B cell (primary cell): Measurements from ENCODE around the gene PELI1. TPM values are rescaled to one million over a fixed set of nuclear protein-coding genes. Genes with fewer than 3 reads are reported as not detected.

Source experiments
- ATAC-seq: fragments of 200-7000 bp; cut with Tn5 transposase; one replicate; pipeline ENCODE4 v1.10.0; 2021; ENCODE audit warnings: low read depth, mild to moderate bottlenecking, moderate number of reproducible peaks, moderate library complexity
- CTCF ChIA-PET: fragments of 350-600 bp; sonication (Branson Sonifier 250); formaldehyde crosslinking; loops from one replicate; lab custom pipeline; 2021; ENCODE audit warnings: antibody characterized with exemption, inconsistent platforms; lab: Charles Lee
- POLR2A ChIA-PET: fragments of 350-600 bp; sonication (Branson Sonifier 250); formaldehyde crosslinking; loops from one replicate; lab custom pipeline; 2021; ENCODE audit warnings: antibody characterized with exemption; lab: Charles Lee
- DNase-seq: peaks from one replicate; pipeline ENCODE4 v3.0.0; 2013
- H2AFZ ChIP-seq: 2 replicates; pipeline ENCODE4 v1.6.1; 2012; ENCODE audit warnings: mild to moderate bottlenecking, low read depth, low read length; ENCODE audit not compliant: insufficient read depth, poor library complexity, severe bottlenecking
- H3K27ac ChIP-seq, 2 donors: 1 replicate in 1 of 2; 2 replicates in 1 of 2; pipeline ENCODE4 v1.5.1; 2012 to 2013; ENCODE audit warnings: low read length in 2 of 2, mild to moderate bottlenecking in 2 of 2, moderate library complexity in 1 of 2
- H3K27me3 ChIP-seq, 4 experiments: fragments of 200-600 bp in 1 of 4; sonication (generic) in 1 of 4; replicated peaks in 1 of 4; 1 replicate in 2 of 4; 2 replicates in 2 of 4; pipeline versions ENCODE4 v1.6.1 to v1.7.0; 2013 to 2016; ENCODE audit warnings: low read length in 3 of 4, mild to moderate bottlenecking in 2 of 4, mixed read lengths in 1 of 4, moderate library complexity in 1 of 4; ENCODE audit not compliant: insufficient read depth in 4 of 4, control insufficient read depth in 3 of 4; ENCODE audit errors: control extremely low read depth in 1 of 4
- H3K36me3 ChIP-seq, 2 experiments: replicated peaks in 1 of 2; 1 replicate in 1 of 2; 2 replicates in 1 of 2; pipeline versions ENCODE4 v1.6.1 to v1.7.1; 2013; ENCODE audit warnings: low read length in 1 of 2; ENCODE audit not compliant: insufficient read depth in 2 of 2, control insufficient read depth in 1 of 2; ENCODE audit errors: control extremely low read depth in 1 of 2, extremely low read depth in 1 of 2
- H3K4me1 ChIP-seq, 2 donors: fragments of 200-600 bp in 1 of 2; sonication (generic) in 1 of 2; 1 replicate in 1 of 2; 2 replicates in 1 of 2; pipeline versions ENCODE4 v1.5.1 to v1.6.1; 2013 to 2017; ENCODE audit warnings: low read length in 2 of 2; ENCODE audit not compliant: control insufficient read depth in 2 of 2, insufficient read depth in 2 of 2
- H3K4me2 ChIP-seq: replicated peaks from 2 replicates; pipeline ENCODE3; 2012; ENCODE audit warnings: mild to moderate bottlenecking, low read depth, low read length; ENCODE audit not compliant: poor library complexity, severe bottlenecking
- H3K4me3 ChIP-seq, 5 experiments: fragments of 200-600 bp in 1 of 5; sonication (generic) in 1 of 5; 1 replicate in 3 of 5; 2 replicates in 2 of 5; pipeline versions ENCODE4 v1.5.1 to v1.7.0; 2011 to 2016; ENCODE audit warnings: low read length in 4 of 5, mild to moderate bottlenecking in 4 of 5, low read depth in 2 of 5, control low read depth in 1 of 5, moderate library complexity in 1 of 5; ENCODE audit not compliant: insufficient read depth in 1 of 5; ENCODE audit errors: control extremely low read depth in 1 of 5, extremely low read depth in 1 of 5
- H3K79me2 ChIP-seq: fragments of 200-600 bp; sonication (generic); one replicate; pipeline ENCODE4 v1.6.0; 2016; ENCODE audit warnings: low read length; ENCODE audit not compliant: control insufficient read depth, insufficient read depth
- H3K9ac ChIP-seq: fragments of 200-600 bp; sonication (generic); 2 replicates; pipeline ENCODE4 v1.6.1; 2017; ENCODE audit warnings: mild to moderate bottlenecking, low read length, moderate library complexity
- H3K9me3 ChIP-seq, 3 donors: one replicate each; pipeline versions ENCODE4 v1.6.1 to v1.7.1; 2013; ENCODE audit warnings: low read length in 2 of 3; ENCODE audit not compliant: control insufficient read depth in 2 of 3, insufficient read depth in 1 of 3; ENCODE audit errors: control extremely low read depth in 1 of 3
- H4K20me1 ChIP-seq: 2 replicates; pipeline ENCODE4 v1.6.0; 2012; ENCODE audit warnings: mild to moderate bottlenecking, low read length; ENCODE audit not compliant: insufficient read depth, control insufficient read depth, poor library complexity, severe bottlenecking
- H3K27ac Mint-ChIP-seq: one replicate; pipeline ENCODE4 v1.8.0; 2021; ENCODE audit warnings: mixed read lengths
- H3K27me3 Mint-ChIP-seq: one replicate; pipeline ENCODE4 v1.8.0; 2021; ENCODE audit warnings: mixed read lengths
- H3K4me1 Mint-ChIP-seq: one replicate; pipeline ENCODE4 v1.8.0; 2021; ENCODE audit warnings: mixed read lengths
- H3K4me3 Mint-ChIP-seq: one replicate; pipeline ENCODE4 v1.8.0; 2021; ENCODE audit warnings: mixed read lengths
- H3K9me3 Mint-ChIP-seq: one replicate; pipeline ENCODE4 v1.8.0; 2022; ENCODE audit warnings: mixed read lengths; ENCODE audit not compliant: insufficient read depth
- EZH2 ChIP-seq: IDR thresholded peaks from 2 replicates; pipeline ENCODE4 v1.6.1; 2012; ENCODE audit warnings: borderline replicate concordance, low read depth, mild to moderate bottlenecking, moderate library complexity, low read length; ENCODE audit not compliant: insufficient read depth, poor library complexity, severe bottlenecking
- WGBS: methylation state at CpG from one replicate; pipeline ENCODE4 v1.1.5; 2013; ENCODE audit warnings: missing lambda C conversion rate; ENCODE audit not compliant: insufficient coverage; 5-methylcytosine and 5-hydroxymethylcytosine counted together
- intact Hi-C: fragments of 100-400 bp; cut with micrococcal nuclease; formaldehyde crosslinking; loops from one replicate; pipeline ENCODE4 v1.10.0; 2022
- polyA plus RNA-seq: library from polyadenylated mRNA; depleted of rRNA; stranded (reverse); fragments of >200 nt; gene quantifications from 2 replicates; pipeline ENCODE4 v1.2.3, GENCODE V29; 2012
- total RNA-seq, 2 donors: library from RNA; stranded (reverse); fragments of 120-200 nt in 1 of 2; gene quantifications; 1 replicate in 1 of 2; 2 replicates in 1 of 2; pipeline versions ENCODE4 v1.2.3 to v1.2.4, GENCODE V29; 2013 to 2022
- TF ChIP-seq, protein P1 (sequence below): fragments of 200-600 bp; IDR thresholded peaks from one replicate; pipeline ENCODE4 v1.8.0; 2022; ENCODE audit warnings: antibody characterized with exemption, mild to moderate bottlenecking

Gene PELI1
- total and polyA plus RNA-seq, 2 donors (not counting 1 experiment from before 2014, with no cell fraction given) = 45.3 to 115 TPM

DNA sequence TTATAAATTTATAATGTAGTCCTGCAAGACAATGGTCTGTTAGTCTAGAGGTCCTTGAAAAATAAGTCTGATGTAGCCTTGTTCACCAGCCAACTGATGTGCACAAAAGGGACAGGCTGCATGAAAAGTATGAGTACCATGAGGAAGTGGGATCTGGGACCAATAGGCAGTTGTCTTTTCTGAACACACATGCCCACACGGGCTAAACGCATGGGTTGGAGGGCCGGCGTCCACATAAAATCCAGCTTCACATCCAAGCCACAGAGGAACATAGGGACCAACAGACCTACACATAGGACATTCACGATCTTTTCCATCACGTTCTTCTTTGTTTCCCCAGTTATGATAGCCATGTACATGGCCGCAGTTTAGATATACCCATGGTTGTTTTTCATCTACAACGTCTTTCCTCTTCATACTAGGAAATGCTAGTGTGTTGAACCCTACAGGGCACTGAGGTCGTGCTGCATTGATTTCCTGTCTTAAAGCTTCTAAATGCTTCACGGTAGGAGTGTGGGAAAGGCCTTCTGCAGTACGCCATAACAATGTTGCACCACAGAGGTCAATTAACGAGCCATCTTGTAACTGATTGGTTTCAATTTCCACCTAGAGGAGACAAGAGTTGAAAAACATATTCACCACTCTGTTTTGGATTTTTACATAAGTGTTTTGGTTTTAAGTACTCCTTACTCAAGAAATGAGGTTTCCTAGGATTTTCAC is 49.4 kb downstream of the PELI1 start:
- peaks cover 4% of the 10 kb centered on the region for H3K79me2 ChIP-seq
- peaks cover 31 to 33% of the 10 kb centered on the region in 2 donors for H3K4me1 ChIP-seq
- WGBS = 89% methylated on average over 10 of the region's 12 CpGs
- H3K9me3 ChIP-seq = peaks cover 2 to 7% (median 6%) of the 10 kb centered on the region in 3 donors
- DNase-seq (no peak), ATAC-seq (no peak)
- ChIA-PET POLR2A (no interaction called here), CTCF (interaction anchor here (1.8 kb wide), 1 partner anchor 233 kb away, joined by 11 read pairs; no protein-coding TSS in a partner anchor)
- intact Hi-C loops = loop anchor here (5.0 kb wide), 2 partner anchors 48 to 232 kb away; no protein-coding TSS in a partner anchor
- Mint-ChIP-seq H3K27me3 (no peaks in the 10 kb centered on the region), H3K4me1 (peaks cover 48% of the 10 kb centered on the region), H3K4me3 (no peak overlapping the region), H3K27ac (peak overlapping the region; percentile 60), H3K9me3 (peaks cover 3% of the 10 kb centered on the region)
- H3K9ac ChIP-seq = no peak overlapping the region
- H3K27ac ChIP-seq = no peak overlapping the region
- no peaks in the 10 kb centered on the region for H3K27me3 ChIP-seq
- no peaks in the 10 kb centered on the region for H4K20me1 ChIP-seq
- H3K36me3 ChIP-seq = peaks cover 18 to 52% of the 10 kb centered on the region in 2 experiments
- H3K4me3 ChIP-seq = no peak overlapping the region
- H2AFZ ChIP-seq = no peak overlapping the region
- no peak for TF ChIP-seq EZH2
- TF ChIP-seq, protein P1, sequence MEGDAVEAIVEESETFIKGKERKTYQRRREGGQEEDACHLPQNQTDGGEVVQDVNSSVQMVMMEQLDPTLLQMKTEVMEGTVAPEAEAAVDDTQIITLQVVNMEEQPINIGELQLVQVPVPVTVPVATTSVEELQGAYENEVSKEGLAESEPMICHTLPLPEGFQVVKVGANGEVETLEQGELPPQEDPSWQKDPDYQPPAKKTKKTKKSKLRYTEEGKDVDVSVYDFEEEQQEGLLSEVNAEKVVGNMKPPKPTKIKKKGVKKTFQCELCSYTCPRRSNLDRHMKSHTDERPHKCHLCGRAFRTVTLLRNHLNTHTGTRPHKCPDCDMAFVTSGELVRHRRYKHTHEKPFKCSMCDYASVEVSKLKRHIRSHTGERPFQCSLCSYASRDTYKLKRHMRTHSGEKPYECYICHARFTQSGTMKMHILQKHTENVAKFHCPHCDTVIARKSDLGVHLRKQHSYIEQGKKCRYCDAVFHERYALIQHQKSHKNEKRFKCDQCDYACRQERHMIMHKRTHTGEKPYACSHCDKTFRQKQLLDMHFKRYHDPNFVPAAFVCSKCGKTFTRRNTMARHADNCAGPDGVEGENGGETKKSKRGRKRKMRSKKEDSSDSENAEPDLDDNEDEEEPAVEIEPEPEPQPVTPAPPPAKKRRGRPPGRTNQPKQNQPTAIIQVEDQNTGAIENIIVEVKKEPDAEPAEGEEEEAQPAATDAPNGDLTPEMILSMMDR = no peak
- H3K4me2 ChIP-seq = no peak overlapping the region

DNA sequence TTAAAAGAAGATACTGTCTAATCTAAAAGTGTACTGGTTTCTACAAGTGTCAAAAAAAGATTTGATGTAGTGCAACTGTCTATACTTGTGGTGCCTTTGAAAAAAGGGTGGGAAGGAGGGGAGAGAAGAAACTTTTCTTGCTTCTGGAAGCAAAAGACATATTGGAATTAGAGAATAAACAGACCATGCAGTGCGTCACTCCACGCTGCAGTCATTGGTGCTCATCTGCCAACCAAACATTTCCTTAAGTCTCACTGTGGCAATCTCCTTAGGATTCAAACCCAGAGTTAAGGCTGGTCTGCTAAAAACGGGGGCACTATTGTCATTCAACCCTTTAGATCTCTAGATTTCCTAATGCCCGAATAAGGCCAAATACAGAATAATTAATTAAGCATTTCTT is 50.9 kb downstream of the PELI1 start:
- ChIA-PET POLR2A (no interaction called here), CTCF (no interaction called here)
- Histone ChIP-seq H3K27ac (no peak overlapping the region), H2AFZ (no peak overlapping the region), H3K9ac (no peak overlapping the region), H3K27me3 (no peaks in the 10 kb centered on the region), H4K20me1 (no peaks in the 10 kb centered on the region), H3K4me3 (no peak overlapping the region), H3K9me3 (peaks cover 2 to 7% (median 6%) of the 10 kb centered on the region in 3 donors), H3K4me2 (peak overlapping the region; percentile 61), H3K4me1 (peaks cover 39 to 40% of the 10 kb centered on the region in 2 donors), H3K79me2 (peaks cover 4% of the 10 kb centered on the region), H3K36me3 (peaks cover 18 to 38% of the 10 kb centered on the region in 2 experiments)
- peaks cover 53% of the 10 kb centered on the region for H3K4me1 Mint-ChIP-seq
- H3K27me3 Mint-ChIP-seq = no peaks in the 10 kb centered on the region
- ATAC-seq (no peak), DNase-seq (no peak)
- peaks cover 3% of the 10 kb centered on the region for H3K9me3 Mint-ChIP-seq
- TF ChIP-seq, protein P1 = no peak
- no peak for TF ChIP-seq EZH2
- peak overlapping the region; percentile 75 for H3K27ac Mint-ChIP-seq
- no peak overlapping the region for H3K4me3 Mint-ChIP-seq
- 100% methylated on average over 2 of the region's 4 CpGs for WGBS
- intact Hi-C loops = loop anchor here (2.0 to 5.0 kb wide), 3 partner anchors 46 to 234 kb away; no protein-coding TSS in a partner anchor
